HTERT RPE-1 (cell line): Measurements from ENCODE around the gene TBC1D22A.

Experiments used
- in situ Hi-C: fragments of 300-500 bp; cut with MboI; formaldehyde crosslinking; loops from 4 replicates; pipeline ENCODE4 v1.14.3; 2020; ENCODE audit warnings: low sequenced_read_pairs

The TBC1D22A gene

GRCh38 chr22:47089374-47089773 lies 326.9 kb downstream of the TBC1D22A start:
- in situ Hi-C loops: no loop called here

GRCh38 chr22:47089796-47090460 lies 327.5 kb downstream of the TBC1D22A start:
- in situ Hi-C loops: no loop called here

- in situ Hi-C loops: no loop called here
These were observed 328.3 kb downstream of the TBC1D22A start for GRCh38 chr22:47090591-47091245.

- in situ Hi-C loops: no loop called here
These were observed 328.8 kb downstream of the TBC1D22A start for GRCh38 chr22:47091246-47091651.

- in situ Hi-C loops: no loop called here
These were observed 329.7 kb downstream of the TBC1D22A start for GRCh38 chr22:47091921-47092700.

GRCh38 chr22:47092896-47093311 lies 330.5 kb downstream of the TBC1D22A start:
- in situ Hi-C loops: no loop called here

GRCh38 chr22:47093720-47094119 lies 331.3 kb downstream of the TBC1D22A start:
- in situ Hi-C loops: no loop called here

GRCh38 chr22:47094861-47095330 lies 332.4 kb downstream of the TBC1D22A start:
- in situ Hi-C loops: no loop called here

- in situ Hi-C loops: no loop called here
These were observed 333.1 kb downstream of the TBC1D22A start for GRCh38 chr22:47095395-47096122.

GRCh38 chr22:47098121-47098520 lies 335.7 kb downstream of the TBC1D22A start:
- in situ Hi-C loops: no loop called here

- in situ Hi-C loops: no loop called here
These were observed 336.1 kb downstream of the TBC1D22A start for GRCh38 chr22:47098554-47098953.

GRCh38 chr22:47100019-47100418 lies 337.6 kb downstream of the TBC1D22A start:
- in situ Hi-C loops: no loop called here

- in situ Hi-C loops: no loop called here
These were observed 338.3 kb downstream of the TBC1D22A start for GRCh38 chr22:47100646-47101200.

GRCh38 chr22:47101321-47101885 lies 339.0 kb downstream of the TBC1D22A start:
- in situ Hi-C loops: no loop called here

- in situ Hi-C loops: no loop called here
These were observed 339.6 kb downstream of the TBC1D22A start for GRCh38 chr22:47102081-47102480.

GRCh38 chr22:47102648-47103047 lies 340.2 kb downstream of the TBC1D22A start:
- in situ Hi-C loops: no loop called here

GRCh38 chr22:47105085-47105484 lies 342.6 kb downstream of the TBC1D22A start:
- in situ Hi-C loops: no loop called here

GRCh38 chr22:47106806-47107205 lies 344.4 kb downstream of the TBC1D22A start:
- in situ Hi-C loops: no loop called here

- in situ Hi-C loops: no loop called here
These were observed 345.0 kb downstream of the TBC1D22A start for GRCh38 chr22:47107431-47107830.

GRCh38 chr22:47110817-47111443 lies 348.5 kb downstream of the TBC1D22A start:
- in situ Hi-C loops: no loop called here
